ENCODE data around the gene NTM.

The NTM gene

GRCh38 chr11:132301900-132302299, 931.5 kb downstream of the NTM start:
- Histone ChIP-seq H3K4ac (ENCODE audit: low read depth in 1 of 2, low read length in 2 of 2) (no peak overlapping the region), H3K4me2 (ENCODE audit: low read length, poor library complexity, severe bottlenecking) (no peak overlapping the region), H3K18ac (ENCODE audit: low read depth in 1 of 2, low read length in 2 of 2) (no peak overlapping the region), H3K36me3 (ENCODE audit: control insufficient read depth in 1 of 2, insufficient read depth in 2 of 2, low read depth in 1 of 2, low read length in 2 of 2) (peaks cover 0 to 7% of the 10 kb centered on the region in 2 experiments), H3K23ac (ENCODE audit: low read length in 2 of 2) (no peak overlapping the region), H2BK15ac (ENCODE audit: low read depth, poor library complexity, severe bottlenecking) (no peak overlapping the region), H2BK12ac (ENCODE audit: low read length in 2 of 2) (no peak overlapping the region), H3K4me1 (ENCODE audit: control insufficient read depth, insufficient read depth, low read depth, low read length) (no peaks in the 10 kb centered on the region), H2AFZ (ENCODE audit: low read depth, low read length) (no peak overlapping the region), H2BK120ac (ENCODE audit: low read depth, low read length) (no peak overlapping the region), H3K27me3 (ENCODE audit: control insufficient read depth in 1 of 2, insufficient read depth in 1 of 2, low read length in 2 of 2) (no peaks in the 10 kb centered on the region), H3K9ac (ENCODE audit: low read length) (no peak overlapping the region), H2AK5ac (ENCODE audit: low read length, severe bottlenecking) (no peak overlapping the region), H2BK5ac (ENCODE audit: low read depth, low read length, poor library complexity, severe bottlenecking) (no peak overlapping the region), H4K8ac (ENCODE audit: low read length) (no peak overlapping the region), H4K91ac (ENCODE audit: low read length) (no peak overlapping the region), H3K14ac (ENCODE audit: low read length in 2 of 2) (no peak overlapping the region), H3K79me1 (replicated peaks; ENCODE audit: low read length, poor library complexity, severe bottlenecking) (peaks cover 43% of the 10 kb centered on the region), H3K27ac (ENCODE audit: low read length, poor library complexity, severe bottlenecking) (no peak overlapping the region), H3K9me3 (ENCODE audit: control insufficient read depth, low read length) (no peaks in the 10 kb centered on the region), H3K4me3 (ENCODE audit: insufficient read depth in 1 of 2, low read depth in 1 of 2, low read length in 2 of 2) (no peak overlapping the region)
- DNase-seq: no peak
- 100% methylated on average over 1 of the region's 3 CpGs for WGBS

GRCh38 chr11:132307309-132308020, 937.0 kb downstream of the NTM start:
- WGBS: 87% methylated on average over 20 of the region's 21 CpGs
- Histone ChIP-seq H3K18ac (ENCODE audit: low read depth in 1 of 2, low read length in 2 of 2) (no peak overlapping the region), H2AK5ac (ENCODE audit: low read length, severe bottlenecking) (no peak overlapping the region), H3K4ac (ENCODE audit: low read depth in 1 of 2, low read length in 2 of 2) (no peak overlapping the region), H3K4me2 (ENCODE audit: low read length, poor library complexity, severe bottlenecking) (no peak overlapping the region), H4K91ac (ENCODE audit: low read length) (no peak overlapping the region), H3K4me3 (ENCODE audit: insufficient read depth in 1 of 2, low read depth in 1 of 2, low read length in 2 of 2) (no peak overlapping the region), H3K14ac (ENCODE audit: low read length in 2 of 2) (no peak overlapping the region), H3K9ac (ENCODE audit: low read length) (no peak overlapping the region), H2BK12ac (ENCODE audit: low read length in 2 of 2) (no peak overlapping the region), H3K36me3 (ENCODE audit: control insufficient read depth in 1 of 2, insufficient read depth in 2 of 2, low read depth in 1 of 2, low read length in 2 of 2) (peaks cover 0 to 12% of the 10 kb centered on the region in 2 experiments), H4K8ac (ENCODE audit: low read length) (no peak overlapping the region), H2BK15ac (ENCODE audit: low read depth, poor library complexity, severe bottlenecking) (no peak overlapping the region), H3K79me1 (replicated peaks; ENCODE audit: low read length, poor library complexity, severe bottlenecking) (peaks cover 20% of the 10 kb centered on the region), H2BK5ac (ENCODE audit: low read depth, low read length, poor library complexity, severe bottlenecking) (no peak overlapping the region), H3K27ac (ENCODE audit: low read length, poor library complexity, severe bottlenecking) (no peak overlapping the region), H2AFZ (ENCODE audit: low read depth, low read length) (no peak overlapping the region), H3K9me3 (ENCODE audit: control insufficient read depth, low read length) (no peaks in the 10 kb centered on the region), H2BK120ac (ENCODE audit: low read depth, low read length) (no peak overlapping the region), H3K27me3 (ENCODE audit: control insufficient read depth in 1 of 2, insufficient read depth in 1 of 2, low read length in 2 of 2) (no peaks in the 10 kb centered on the region), H3K23ac (ENCODE audit: low read length in 2 of 2) (no peak overlapping the region), H3K4me1 (ENCODE audit: control insufficient read depth, insufficient read depth, low read depth, low read length) (peaks cover 7% of the 10 kb centered on the region)
- no peak for DNase-seq

GRCh38 chr11:132310390-132311375, 940.3 kb downstream of the NTM start:
- Histone ChIP-seq H2BK12ac (ENCODE audit: low read length in 2 of 2) (no peak overlapping the region), H3K23ac (ENCODE audit: low read length in 2 of 2) (no peak overlapping the region), H3K79me1 (replicated peaks; ENCODE audit: low read length, poor library complexity, severe bottlenecking) (peaks cover 22% of the 10 kb centered on the region), H3K4me1 (ENCODE audit: control insufficient read depth, insufficient read depth, low read depth, low read length) (peaks cover 12% of the 10 kb centered on the region), H4K8ac (ENCODE audit: low read length) (no peak overlapping the region), H3K27ac (ENCODE audit: low read length, poor library complexity, severe bottlenecking) (no peak overlapping the region), H2AK5ac (ENCODE audit: low read length, severe bottlenecking) (no peak overlapping the region), H3K18ac (ENCODE audit: low read depth in 1 of 2, low read length in 2 of 2) (no peak overlapping the region), H2AFZ (ENCODE audit: low read depth, low read length) (no peak overlapping the region), H3K4ac (ENCODE audit: low read depth in 1 of 2, low read length in 2 of 2) (no peak overlapping the region), H3K9ac (ENCODE audit: low read length) (no peak overlapping the region), H3K9me3 (ENCODE audit: control insufficient read depth, low read length) (no peaks in the 10 kb centered on the region), H2BK15ac (ENCODE audit: low read depth, poor library complexity, severe bottlenecking) (no peak overlapping the region), H3K27me3 (ENCODE audit: control insufficient read depth in 1 of 2, insufficient read depth in 1 of 2, low read length in 2 of 2) (no peaks in the 10 kb centered on the region), H3K4me3 (ENCODE audit: insufficient read depth in 1 of 2, low read depth in 1 of 2, low read length in 2 of 2) (no peak overlapping the region), H2BK120ac (ENCODE audit: low read depth, low read length) (no peak overlapping the region), H3K36me3 (ENCODE audit: control insufficient read depth in 1 of 2, insufficient read depth in 2 of 2, low read depth in 1 of 2, low read length in 2 of 2) (peaks cover 0 to 25% of the 10 kb centered on the region in 2 experiments), H3K4me2 (ENCODE audit: low read length, poor library complexity, severe bottlenecking) (no peak overlapping the region), H2BK5ac (ENCODE audit: low read depth, low read length, poor library complexity, severe bottlenecking) (no peak overlapping the region), H4K91ac (ENCODE audit: low read length) (no peak overlapping the region), H3K14ac (ENCODE audit: low read length in 2 of 2) (no peak overlapping the region)
- 80% methylated on average over 9 of the region's 10 CpGs for WGBS
- DNase-seq: no peak

GRCh38 chr11:132311703-132312102, 941.3 kb downstream of the NTM start:
- no peak overlapping the region for H3K4me2 ChIP-seq (ENCODE audit: low read length, poor library complexity, severe bottlenecking)
- no peak overlapping the region for H4K8ac ChIP-seq (ENCODE audit: low read length)
- no peak overlapping the region for H2BK15ac ChIP-seq (ENCODE audit: low read depth, poor library complexity, severe bottlenecking)
- no peak overlapping the region for H3K4me3 ChIP-seq (ENCODE audit: insufficient read depth in 1 of 2, low read depth in 1 of 2, low read length in 2 of 2)
- no peak overlapping the region for H3K18ac ChIP-seq (ENCODE audit: low read depth in 1 of 2, low read length in 2 of 2)
- no peaks in the 10 kb centered on the region for H3K9me3 ChIP-seq (ENCODE audit: control insufficient read depth, low read length)
- no peak overlapping the region for H2AFZ ChIP-seq (ENCODE audit: low read depth, low read length)
- H2BK12ac ChIP-seq (ENCODE audit: low read length in 2 of 2): no peak overlapping the region
- no peak overlapping the region for H2BK5ac ChIP-seq (ENCODE audit: low read depth, low read length, poor library complexity, severe bottlenecking)
- peaks cover 12% of the 10 kb centered on the region for H3K4me1 ChIP-seq (ENCODE audit: control insufficient read depth, insufficient read depth, low read depth, low read length)
- no peak overlapping the region for H2AK5ac ChIP-seq (ENCODE audit: low read length, severe bottlenecking)
- no peaks in the 10 kb centered on the region for H3K27me3 ChIP-seq (ENCODE audit: control insufficient read depth in 1 of 2, insufficient read depth in 1 of 2, low read length in 2 of 2)
- H3K27ac ChIP-seq (ENCODE audit: low read length, poor library complexity, severe bottlenecking): peak overlapping the region; percentile 38
- H3K4ac ChIP-seq (ENCODE audit: low read depth in 1 of 2, low read length in 2 of 2): no peak overlapping the region
- no peak for DNase-seq
- 78% methylated on average over 1 of the region's 2 CpGs for WGBS
- H3K9ac ChIP-seq (ENCODE audit: low read length): no peak overlapping the region
- H3K36me3 ChIP-seq (ENCODE audit: control insufficient read depth in 1 of 2, insufficient read depth in 2 of 2, low read depth in 1 of 2, low read length in 2 of 2): peaks cover 0 to 29% of the 10 kb centered on the region in 2 experiments
- peaks cover 17% of the 10 kb centered on the region for H3K79me1 ChIP-seq (replicated peaks; ENCODE audit: low read length, poor library complexity, severe bottlenecking)
- H2BK120ac ChIP-seq (ENCODE audit: low read depth, low read length): no peak overlapping the region
- H3K14ac ChIP-seq (ENCODE audit: low read length in 2 of 2): peak overlapping the region in 1 of 2 experiments; percentile 35
- no peak overlapping the region for H3K23ac ChIP-seq (ENCODE audit: low read length in 2 of 2)
- no peak overlapping the region for H4K91ac ChIP-seq (ENCODE audit: low read length)

Measured in mesenchymal stem cell (in vitro differentiated cells and primary cell).